Measurements from ENCODE around the gene VAT1L. TPM values are rescaled to one million over a fixed set of nuclear protein-coding genes. Genes with fewer than 3 reads are reported as not detected.

The VAT1L gene
- total RNA-seq, 1 donor from 2014 or later, result 0.10 TPM

Other genes starting within 250 kb of the VAT1L start
- 13.4 TPM for gene NUDT7, start 66.0 kb upstream of the VAT1L start, total RNA-seq
- gene CLEC3A, start 234.0 kb downstream of the VAT1L start, total RNA-seq, result not detected